Testis (tissue), 3 donors: ENCODE results near the gene GRID1. TPM values are rescaled to one million over a fixed set of nuclear protein-coding genes. Genes with fewer than 3 reads are reported as not detected.

Experiments used
- DNase-seq: peaks from one replicate; pipeline ENCODE4 v3.0.0-alpha.2; 2019
- H3K27ac ChIP-seq, 2 donors: fragments of 200-600 bp; sonication (generic); one replicate each; pipeline ENCODE4 v1.5.1; 2019
- H3K27me3 ChIP-seq: fragments of 200-600 bp; sonication (generic); one replicate; pipeline ENCODE4 v1.5.1; 2019
- H3K36me3 ChIP-seq: fragments of 200-600 bp; sonication (generic); one replicate; pipeline ENCODE4 v1.5.1; 2017; ENCODE audit warnings: low read depth; ENCODE audit errors: missing control alignments
- H3K4me1 ChIP-seq: fragments of 200-600 bp; sonication (generic); one replicate; pipeline ENCODE4 v1.5.1; 2019
- H3K4me3 ChIP-seq, 2 donors: fragments of 200-600 bp; sonication (generic); one replicate each; pipeline ENCODE4 v1.5.1; 2017 to 2019
- H3K9me3 ChIP-seq: fragments of 200-600 bp; sonication (generic); one replicate; pipeline ENCODE4 v1.5.1; 2017
- POLR2A ChIP-seq: fragments of 450-650 bp; IDR thresholded peaks from one replicate; pipeline ENCODE4 v1.6.1; 2017; ENCODE audit warnings: antibody characterized with exemption, mild to moderate bottlenecking, moderate library complexity
- WGBS, 2 donors: methylation state at CpG; one replicate each; pipeline ENCODE4 v1.1.5; 2018; 5-methylcytosine and 5-hydroxymethylcytosine counted together
- intact Hi-C: fragments of 100-400 bp; cut with DNase I; formaldehyde crosslinking; loops from one replicate; pipeline ENCODE4 v1.15.1; 2023; ENCODE audit warnings: low total_unique reads
- polyA plus RNA-seq: library from polyadenylated mRNA; stranded (reverse); fragments of 350-450 nt; fragmentation: Illumina TruSeq; extraction: RNeasy Lipid Tissue Mini Kit (QIAGEN cat#74804); gene quantifications from one replicate; pipeline ENCODE4 v1.2.3, GENCODE V29; 2014; ENCODE audit warnings: low read depth, low replicate concordance; ENCODE audit not compliant: insufficient read depth
- total RNA-seq, 2 donors: library from RNA; depleted of rRNA; stranded (reverse); fragments of >200 nt; gene quantifications; one replicate each; pipeline ENCODE4 v1.2.3, GENCODE V29; 2016
- TF ChIP-seq, protein P1 (sequence below), 3 experiments: fragments of 450-650 bp in 2 of 3; fragments of 200-600 bp in 1 of 3; sonication (generic) in 1 of 3; IDR thresholded peaks; one replicate each; pipeline ENCODE4 v1.5.1; 2016 to 2019; ENCODE audit warnings: antibody characterized with exemption in 3 of 3, mild to moderate bottlenecking in 2 of 3, moderate library complexity in 1 of 3

GRID1 gene
- total and polyA plus RNA-seq, 3 donors from 2014 or later, result 7.4 to 16.7 (median 8.1) TPM

DNA sequence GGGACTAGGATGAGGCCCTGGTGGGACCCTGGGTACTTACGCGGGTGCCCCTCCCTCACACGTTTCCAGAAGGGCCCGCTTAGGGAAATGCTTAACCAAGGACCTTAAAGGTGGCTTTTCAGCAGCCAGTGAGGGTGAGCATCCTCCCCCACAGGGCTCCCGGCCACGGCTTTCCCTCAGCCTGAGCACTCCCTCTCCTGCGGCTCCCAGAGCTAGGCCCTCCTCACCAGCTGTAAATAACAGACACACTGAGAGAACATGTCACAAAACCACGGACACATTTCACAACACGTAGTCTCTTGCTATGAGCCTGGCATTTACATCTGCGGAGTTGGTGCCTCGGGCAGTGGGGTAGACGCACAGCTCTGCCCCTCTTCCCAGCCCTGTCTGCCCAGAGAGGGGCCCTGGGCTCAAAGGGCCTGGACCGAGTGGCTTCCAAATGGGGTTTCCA is 25.2 kb downstream of the GRID1 start:
- H3K27ac ChIP-seq, result no peak overlapping the region
- 74 to 82% methylated on average over 10 to 13 of the region's 13 CpGs for WGBS, 2 donors
- H3K36me3 ChIP-seq, result no peaks in the 10 kb centered on the region
- H3K4me1 ChIP-seq, result no peaks in the 10 kb centered on the region
- no peaks in the 10 kb centered on the region for H3K27me3 ChIP-seq
- intact Hi-C loops, result no loop called here
- DNase-seq, result no peak
- no peak overlapping the region for H3K4me3 ChIP-seq
- H3K9me3 ChIP-seq, result no peaks in the 10 kb centered on the region
- TF ChIP-seq, protein P1, sequence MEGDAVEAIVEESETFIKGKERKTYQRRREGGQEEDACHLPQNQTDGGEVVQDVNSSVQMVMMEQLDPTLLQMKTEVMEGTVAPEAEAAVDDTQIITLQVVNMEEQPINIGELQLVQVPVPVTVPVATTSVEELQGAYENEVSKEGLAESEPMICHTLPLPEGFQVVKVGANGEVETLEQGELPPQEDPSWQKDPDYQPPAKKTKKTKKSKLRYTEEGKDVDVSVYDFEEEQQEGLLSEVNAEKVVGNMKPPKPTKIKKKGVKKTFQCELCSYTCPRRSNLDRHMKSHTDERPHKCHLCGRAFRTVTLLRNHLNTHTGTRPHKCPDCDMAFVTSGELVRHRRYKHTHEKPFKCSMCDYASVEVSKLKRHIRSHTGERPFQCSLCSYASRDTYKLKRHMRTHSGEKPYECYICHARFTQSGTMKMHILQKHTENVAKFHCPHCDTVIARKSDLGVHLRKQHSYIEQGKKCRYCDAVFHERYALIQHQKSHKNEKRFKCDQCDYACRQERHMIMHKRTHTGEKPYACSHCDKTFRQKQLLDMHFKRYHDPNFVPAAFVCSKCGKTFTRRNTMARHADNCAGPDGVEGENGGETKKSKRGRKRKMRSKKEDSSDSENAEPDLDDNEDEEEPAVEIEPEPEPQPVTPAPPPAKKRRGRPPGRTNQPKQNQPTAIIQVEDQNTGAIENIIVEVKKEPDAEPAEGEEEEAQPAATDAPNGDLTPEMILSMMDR (IDR thresholded peaks at IDR 0.05), result no peak
- no peak for TF ChIP-seq POLR2A

DNA sequence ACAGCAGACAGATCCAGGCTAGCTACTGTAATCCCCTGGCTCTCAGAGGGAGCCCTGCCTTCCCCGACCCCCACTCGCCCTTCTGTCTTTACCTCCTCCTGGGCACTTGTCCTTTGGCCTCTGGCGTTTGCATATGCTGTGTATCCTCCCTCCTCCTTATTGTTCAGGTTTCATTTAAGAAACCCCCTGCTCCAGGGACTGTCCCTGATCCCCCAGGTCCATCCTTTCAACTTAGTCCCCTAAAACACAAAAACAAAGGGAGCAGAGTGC is 25.7 kb downstream of the GRID1 start:
- Histone ChIP-seq H3K4me3 (no peak overlapping the region), H3K27me3 (no peaks in the 10 kb centered on the region), H3K9me3 (no peaks in the 10 kb centered on the region), H3K4me1 (no peaks in the 10 kb centered on the region), H3K36me3 (no peaks in the 10 kb centered on the region), H3K27ac (no peak overlapping the region)
- intact Hi-C loops, result no loop called here
- no peak for TF ChIP-seq POLR2A
- TF ChIP-seq, protein P1 (IDR thresholded peaks at IDR 0.05), result no peak
- DNase-seq, result no peak
- 84 to 88% methylated on average over 3 of the region's 3 CpGs for WGBS, 2 donors

DNA sequence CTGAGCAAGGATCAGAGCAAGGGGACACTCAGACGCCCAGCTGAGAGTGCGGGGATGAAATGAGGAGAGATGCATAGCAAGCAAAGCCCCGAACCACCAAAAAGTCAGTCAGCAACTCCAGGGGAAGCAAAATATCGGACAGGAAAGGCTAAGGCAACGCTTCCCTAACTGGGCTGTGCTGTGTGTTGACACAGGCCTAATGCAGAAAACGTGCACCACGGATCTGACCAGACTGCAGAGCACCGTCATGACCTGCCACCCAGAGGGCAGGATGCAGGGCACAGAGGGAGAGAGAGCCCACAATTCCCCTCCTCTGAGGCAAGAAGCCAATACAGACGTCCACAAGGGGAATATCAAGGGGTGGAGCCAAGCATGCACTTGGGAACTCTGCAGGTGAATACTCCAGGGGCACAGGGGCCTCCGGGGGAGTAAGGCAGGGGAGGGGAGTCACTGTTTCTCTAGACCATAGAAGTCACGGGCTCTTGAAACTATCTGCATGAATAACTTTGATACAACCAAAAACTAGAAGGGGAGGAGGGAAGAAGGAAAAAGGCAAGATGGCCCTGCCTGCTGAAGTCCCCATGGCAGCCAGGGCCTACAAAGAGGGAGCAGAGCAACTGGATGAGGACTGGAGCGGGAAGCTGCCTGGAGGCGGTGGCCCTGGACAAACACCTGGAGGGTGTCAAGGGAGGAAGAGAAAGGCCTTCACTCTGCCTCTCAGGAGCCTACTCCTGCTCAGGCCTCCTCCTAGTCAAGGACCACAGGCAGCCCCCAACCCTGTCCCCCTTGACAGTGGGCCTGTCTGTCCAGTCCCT is 26.2 kb downstream of the GRID1 start:
- no peak for DNase-seq
- H3K36me3 ChIP-seq, result no peaks in the 10 kb centered on the region
- H3K27ac ChIP-seq, result no peak overlapping the region
- H3K9me3 ChIP-seq, result no peaks in the 10 kb centered on the region
- intact Hi-C loops, result no loop called here
- H3K4me1 ChIP-seq, result no peaks in the 10 kb centered on the region
- TF ChIP-seq, protein P1 (IDR thresholded peaks at IDR 0.05), result no peak
- no peak for TF ChIP-seq POLR2A
- WGBS, 2 donors, result 75 to 80% methylated on average over 13 of the region's 13 CpGs
- H3K27me3 ChIP-seq, result no peaks in the 10 kb centered on the region
- no peak overlapping the region for H3K4me3 ChIP-seq

DNA sequence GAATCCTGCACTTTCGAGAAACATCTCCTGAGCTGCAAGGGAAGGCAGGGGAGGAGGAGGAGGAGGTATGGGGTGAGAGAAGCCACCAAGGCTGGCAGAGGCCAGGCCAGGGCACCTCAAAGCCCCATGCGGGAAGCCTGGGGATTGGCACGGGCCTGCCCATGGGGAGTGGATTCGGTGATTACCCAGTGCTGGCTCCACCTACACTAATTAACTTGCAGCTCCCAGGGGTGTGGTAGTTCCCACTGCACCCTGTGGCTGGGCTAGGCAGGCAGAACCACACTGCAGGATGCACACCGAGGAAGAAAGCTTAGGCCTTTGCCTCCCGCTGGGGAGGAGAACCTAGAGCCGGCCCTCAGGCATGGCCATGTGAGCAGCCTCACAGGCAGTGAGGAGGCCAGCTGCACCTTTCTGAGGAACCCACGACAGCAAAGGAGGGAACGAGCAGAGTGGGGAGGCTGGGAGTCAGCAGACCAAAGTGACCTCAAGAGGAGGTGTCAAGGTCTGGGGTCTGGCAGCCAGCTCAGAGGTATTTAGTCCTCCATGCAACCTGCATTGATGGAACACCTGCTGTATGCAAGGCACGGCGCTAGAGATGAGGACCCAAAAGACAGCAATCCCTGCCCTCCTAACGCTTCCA is 27.2 kb downstream of the GRID1 start:
- intact Hi-C loops, result no loop called here
- H3K9me3 ChIP-seq, result no peaks in the 10 kb centered on the region
- no peaks in the 10 kb centered on the region for H3K27me3 ChIP-seq
- TF ChIP-seq, protein P1 (IDR thresholded peaks at IDR 0.05), result no peak
- no peak for TF ChIP-seq POLR2A
- 77 to 89% methylated on average over 8 to 12 of the region's 12 CpGs for WGBS, 2 donors
- no peaks in the 10 kb centered on the region for H3K36me3 ChIP-seq
- no peaks in the 10 kb centered on the region for H3K4me1 ChIP-seq
- H3K4me3 ChIP-seq, result no peak overlapping the region
- DNase-seq, result no peak
- H3K27ac ChIP-seq, result no peak overlapping the region
